ENCODE data around the gene TIMM50.

GRCh38 chr19:39499932-39500331 is 19.3 kb downstream of the TIMM50 start:
- no peak for TF ChIP-seq CTCF (IDR thresholded peaks at IDR 0.05)
- TF ChIP-seq POLR2AphosphoS5 (IDR thresholded peaks at IDR 0.05; ENCODE audit: insufficient read depth in 1 of 2, low read depth in 1 of 2), result no peak

Data from vagina (tissue), 2 donors.